NCI-H146 treated with DMSO at 0.1 percent for 48 hours (cell line): ENCODE measurements around the gene FMNL2.

Experiments
- DNase-seq: peaks from one replicate; lab custom pipeline; 2025; ENCODE audit not compliant: unreplicated experiment; lab: John Stamatoyannopoulos, UW

FMNL2 gene

GRCh38 chr2:152638590-152638989 lies 303.6 kb downstream of the FMNL2 start:
- DNase-seq, result no peak

- DNase-seq, result no peak
These were observed 309.4 kb downstream of the FMNL2 start for GRCh38 chr2:152644189-152644873.

GRCh38 chr2:152646264-152646663 lies 311.3 kb downstream of the FMNL2 start:
- DNase-seq, result no peak

GRCh38 chr2:152646775-152647174 lies 311.8 kb downstream of the FMNL2 start:
- DNase-seq, result no peak

GRCh38 chr2:152647552-152647951 lies 312.6 kb downstream of the FMNL2 start:
- DNase-seq, result no peak

GRCh38 chr2:152648336-152648735 lies 313.4 kb downstream of the FMNL2 start:
- no peak for DNase-seq

- no peak for DNase-seq
These were observed 315.0 kb downstream of the FMNL2 start for GRCh38 chr2:152649997-152650396.

GRCh38 chr2:152650768-152651371 lies 315.9 kb downstream of the FMNL2 start:
- DNase-seq, result no peak

GRCh38 chr2:152651834-152652233 lies 316.9 kb downstream of the FMNL2 start:
- DNase-seq, result no peak

- no peak for DNase-seq
These were observed 320.9 kb downstream of the FMNL2 start for GRCh38 chr2:152655880-152656279.

GRCh38 chr2:152657043-152657442 lies 322.1 kb downstream of the FMNL2 start:
- DNase-seq, result no peak

- no peak for DNase-seq
These were observed 323.2 kb downstream of the FMNL2 start for GRCh38 chr2:152658221-152658620.

GRCh38 chr2:152661076-152661475 lies 326.1 kb downstream of the FMNL2 start:
- DNase-seq, result no peak

- DNase-seq, result no peak
These were observed 329.8 kb downstream of the FMNL2 start for GRCh38 chr2:152664725-152665124.

GRCh38 chr2:152674334-152674733 lies 339.4 kb downstream of the FMNL2 start:
- DNase-seq, result no peak

- DNase-seq, result no peak
These were observed 341.5 kb downstream of the FMNL2 start for GRCh38 chr2:152676461-152676860.

GRCh38 chr2:152678808-152679207 lies 343.8 kb downstream of the FMNL2 start:
- DNase-seq, result no peak

GRCh38 chr2:152682663-152683062 lies 347.7 kb downstream of the FMNL2 start:
- DNase-seq, result peak; percentile 67

GRCh38 chr2:152683400-152683799 lies 348.4 kb downstream of the FMNL2 start:
- DNase-seq, result no peak

- no peak for DNase-seq
These were observed 351.3 kb downstream of the FMNL2 start for GRCh38 chr2:152686321-152686720.

- no peak for DNase-seq
These were observed 358.1 kb downstream of the FMNL2 start for GRCh38 chr2:152693033-152693432.

GRCh38 chr2:152694161-152694661 lies 359.2 kb downstream of the FMNL2 start:
- DNase-seq, result no peak

- DNase-seq, result no peak
These were observed 360.8 kb downstream of the FMNL2 start for GRCh38 chr2:152695763-152696162.
